ENCODE data around the gene HSF5.

Gene HSF5

GRCh38 chr17:58487589-58488427 lies at the start of gene HSF5:
Gene HSF5, minus strand, starts transcription at chr17:58488408. Its CDS starts 134 bp downstream, at chr17:58488274.
- peak; percentile 49 to 52 for DNase-seq (ENCODE audit: low read depth in 2 of 2)

- no peak for DNase-seq (ENCODE audit: low read depth in 2 of 2)
Measured at GRCh38 chr17:58537266-58537665, 49.1 kb upstream of the HSF5 start.

- DNase-seq (ENCODE audit: low read depth in 2 of 2): no peak
Measured at GRCh38 chr17:58536542-58536941, 48.3 kb upstream of the HSF5 start.

- DNase-seq (ENCODE audit: low read depth in 2 of 2): no peak
Measured at GRCh38 chr17:58535431-58535830, 47.2 kb upstream of the HSF5 start.

GRCh38 chr17:58534901-58535421 lies 46.8 kb upstream of the HSF5 start:
- DNase-seq (ENCODE audit: low read depth in 2 of 2): no peak

GRCh38 chr17:58534331-58534730 lies 46.1 kb upstream of the HSF5 start:
- no peak for DNase-seq (ENCODE audit: low read depth in 2 of 2)

- DNase-seq (ENCODE audit: low read depth in 2 of 2): no peak
Measured at GRCh38 chr17:58533616-58534188, 45.5 kb upstream of the HSF5 start.

GRCh38 chr17:58532555-58532951 lies 44.3 kb upstream of the HSF5 start:
- no peak for DNase-seq (ENCODE audit: low read depth in 2 of 2)

GRCh38 chr17:58531661-58532554 lies 43.7 kb upstream of the HSF5 start:
- peak in 1 of 2 donors; percentile 49 for DNase-seq (ENCODE audit: low read depth in 2 of 2)

GRCh38 chr17:58531122-58531521 lies 42.9 kb upstream of the HSF5 start:
- DNase-seq (ENCODE audit: low read depth in 2 of 2): no peak

GRCh38 chr17:58530655-58531054 lies 42.4 kb upstream of the HSF5 start:
- no peak for DNase-seq (ENCODE audit: low read depth in 2 of 2)

- DNase-seq (ENCODE audit: low read depth in 2 of 2): no peak
Measured at GRCh38 chr17:58529275-58529674, 41.1 kb upstream of the HSF5 start.

GRCh38 chr17:58528443-58528842 lies 40.2 kb upstream of the HSF5 start:
- DNase-seq (ENCODE audit: low read depth in 2 of 2): no peak

GRCh38 chr17:58527949-58528348 lies 39.7 kb upstream of the HSF5 start:
- no peak for DNase-seq (ENCODE audit: low read depth in 2 of 2)

GRCh38 chr17:58527306-58527705 lies 39.1 kb upstream of the HSF5 start:
- no peak for DNase-seq (ENCODE audit: low read depth in 2 of 2)

- no peak for DNase-seq (ENCODE audit: low read depth in 2 of 2)
Measured at GRCh38 chr17:58525239-58525638, 37.0 kb upstream of the HSF5 start.

GRCh38 chr17:58521680-58522079 lies 33.5 kb upstream of the HSF5 start:
- no peak for DNase-seq (ENCODE audit: low read depth in 2 of 2)

GRCh38 chr17:58520843-58521430 lies 32.7 kb upstream of the HSF5 start:
- DNase-seq (ENCODE audit: low read depth in 2 of 2): no peak

- peak; percentile 94 to 99 for DNase-seq (ENCODE audit: low read depth in 2 of 2)
Measured at GRCh38 chr17:58517928-58518609, 29.9 kb upstream of the HSF5 start.

- no peak for DNase-seq (ENCODE audit: low read depth in 2 of 2)
Measured at GRCh38 chr17:58517378-58517927, 29.2 kb upstream of the HSF5 start.

Data from stimulated activated CD4-positive, alpha-beta T cell treated with anti-CD3 and anti-CD28 coated beads, Interleukin-1b, Interleukin-23, amount 100 ng/mL, for 1 hour (primary cell).